Esophagus muscularis mucosa (tissue), 4 donors: ENCODE results near the gene TENT4B. TPM values are rescaled to one million over a fixed set of nuclear protein-coding genes. Genes with fewer than 3 reads are reported as not detected.

Experiments
- DNase-seq: peaks from one replicate; pipeline ENCODE4 v3.0.0-alpha.2; 2017; ENCODE audit errors: extremely low spot score
- H3K27ac ChIP-seq, 4 donors: fragments of 200-600 bp; sonication (generic); replicated peaks in 1 of 4; 1 replicate in 3 of 4; 2 replicates in 1 of 4; pipeline ENCODE4 v1.5.1; 2016 to 2019; ENCODE audit warnings: mild to moderate bottlenecking in 1 of 4
- H3K27me3 ChIP-seq, 4 donors: fragments of 200-600 bp; sonication (generic); one replicate each; pipeline versions ENCODE4 v1.5.1 to v1.6.0; 2016 to 2019
- H3K36me3 ChIP-seq, 4 donors: fragments of 200-600 bp; sonication (generic); one replicate each; pipeline ENCODE4 v1.5.1; 2016 to 2019
- H3K4me1 ChIP-seq, 4 donors: fragments of 200-600 bp; sonication (generic); one replicate each; pipeline ENCODE4 v1.5.1; 2016 to 2019
- H3K4me3 ChIP-seq, 4 donors: fragments of 200-600 bp; sonication (generic); 1 replicate in 2 of 4; 2 replicates in 2 of 4; pipeline ENCODE4 v1.5.1; 2016 to 2019; ENCODE audit warnings: mild to moderate bottlenecking in 4 of 4, moderate library complexity in 1 of 4
- H3K9me3 ChIP-seq, 4 donors: fragments of 200-600 bp; sonication (generic); 1 replicate in 3 of 4; 2 replicates in 1 of 4; pipeline ENCODE4 v1.5.1; 2016 to 2019
- CTCF ChIP-seq, 3 experiments: fragments of 200-600 bp in 2 of 3; fragments of 450-650 bp in 1 of 3; sonication (generic) in 2 of 3; IDR thresholded peaks; one replicate each; pipeline ENCODE4 v1.5.1; 2017 to 2019; ENCODE audit warnings: antibody characterized with exemption in 3 of 3, mild to moderate bottlenecking in 2 of 3, moderate library complexity in 1 of 3
- EP300 ChIP-seq: sonication (generic); formaldehyde crosslinking; IDR thresholded peaks from one replicate; pipeline ENCODE4 v1.6.1; 2017; ENCODE audit warnings: antibody characterized with exemption
- POLR2A ChIP-seq: fragments of 450-650 bp; IDR thresholded peaks from one replicate; pipeline ENCODE4 v1.6.1; 2017; ENCODE audit warnings: antibody characterized with exemption, moderate library complexity, mild to moderate bottlenecking, low read depth
- POLR2AphosphoS5 ChIP-seq, 2 donors: sonication (generic); formaldehyde crosslinking; IDR thresholded peaks; one replicate each; pipeline ENCODE4 v1.6.1; 2017; ENCODE audit warnings: antibody characterized with exemption in 2 of 2
- WGBS: methylation state at CpG from one replicate; pipeline ENCODE4 v1.1.5; 2018; 5-methylcytosine and 5-hydroxymethylcytosine counted together
- intact Hi-C: fragments of 100-400 bp; cut with DNase I; formaldehyde crosslinking; loops from one replicate; pipeline ENCODE4 v1.15.1; 2023
- total RNA-seq, 4 donors: library from RNA; depleted of rRNA; stranded (reverse); fragments of >200 nt; gene quantifications; one replicate each; pipeline versions ENCODE4 v1.1.0 to v1.2.1, GENCODE V29; 2016

TENT4B gene
- total RNA-seq, 4 donors from 2014 or later, result 9.9 to 18.3 (median 16.7) TPM

DNA sequence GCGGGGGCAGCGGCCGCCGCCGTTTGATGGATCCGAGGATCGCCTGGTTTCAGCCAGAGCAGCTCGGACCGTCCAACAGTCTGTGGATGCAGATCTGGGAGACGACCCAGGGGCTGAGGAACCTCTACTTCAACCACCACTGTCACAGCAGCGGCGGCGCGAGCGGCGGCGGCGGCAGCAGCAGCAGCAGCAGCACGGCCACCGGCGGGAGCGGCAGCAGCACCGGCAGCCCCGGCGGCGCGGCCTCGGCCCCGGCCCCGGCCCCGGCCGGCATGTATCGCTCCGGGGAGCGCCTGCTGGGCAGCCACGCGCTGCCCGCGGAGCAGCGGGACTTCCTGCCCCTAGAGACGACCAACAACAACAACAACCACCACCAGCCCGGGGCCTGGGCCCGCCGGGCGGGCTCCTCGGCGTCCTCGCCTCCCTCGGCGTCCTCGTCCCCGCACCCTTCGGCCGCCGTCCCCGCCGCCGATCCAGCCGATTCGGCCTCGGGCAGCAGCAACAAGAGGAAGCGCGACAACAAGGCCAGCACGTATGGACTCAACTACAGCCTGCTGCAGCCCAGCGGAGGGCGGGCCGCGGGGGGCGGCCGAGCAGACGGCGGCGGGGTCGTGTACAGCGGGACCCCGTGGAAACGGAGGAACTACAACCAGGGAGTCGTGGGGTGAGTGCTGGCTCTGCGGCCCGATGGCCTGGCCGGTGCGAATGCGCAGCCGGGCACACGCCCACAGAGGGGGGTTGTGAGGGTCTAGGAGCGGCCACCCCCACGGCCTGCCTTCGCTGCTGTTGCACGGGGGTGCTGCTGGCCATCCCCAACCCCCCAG is 702 bp downstream of the TENT4B start:
- WGBS, result 5% methylated on average over 5 of the region's 89 CpGs
- TF ChIP-seq CTCF (IDR thresholded peaks at IDR 0.05) (no peak), EP300 (no peak), POLR2AphosphoS5 (IDR thresholded peaks at IDR 0.05) (no peak), POLR2A (no peak)
- Histone ChIP-seq H3K4me1 (peaks cover 43 to 54% (median 50%) of the 10 kb centered on the region in 4 donors), H3K9me3 (no peaks in the 10 kb centered on the region), H3K36me3 (no peaks in the 10 kb centered on the region), H3K4me3 (peak overlapping the region; percentile 65 to 88 (median 72)), H3K27me3 (no peaks in the 10 kb centered on the region), H3K27ac (peak overlapping the region; percentile 90 to 96 (median 92))
- no peak for DNase-seq
- intact Hi-C loops, result loop anchor here (5.0 to 10.0 kb wide), 4 partner anchors 87 to 211 kb away; partner anchors contain the start of genes BRD7, CNEP1R1 and HEATR3

- Histone ChIP-seq H3K27ac (peak overlapping the region; percentile 90 to 96 (median 92)), H3K4me3 (peak overlapping the region; percentile 65 to 88 (median 72)), H3K36me3 (no peaks in the 10 kb centered on the region), H3K27me3 (no peaks in the 10 kb centered on the region), H3K4me1 (peaks cover 43 to 61% (median 57%) of the 10 kb centered on the region in 4 donors), H3K9me3 (no peaks in the 10 kb centered on the region)
- intact Hi-C loops, result loop anchor here (5.0 to 10.0 kb wide), 4 partner anchors 87 to 210 kb away; partner anchors contain the start of genes BRD7, CNEP1R1 and HEATR3
- no peak for TF ChIP-seq CTCF (IDR thresholded peaks at IDR 0.05)
- TF ChIP-seq POLR2AphosphoS5 (IDR thresholded peaks at IDR 0.05), result peak in 1 of 2 donors; percentile 44
- TF ChIP-seq POLR2A, result no peak
- TF ChIP-seq EP300, result no peak
- 17% methylated on average over 10 of the region's 10 CpGs for WGBS
- no peak for DNase-seq
Observed at GRCh38 chr16:50154420-50154950, 1.4 kb downstream of the TENT4B start.

GRCh38 chr16:50155925-50156324 is 2.8 kb downstream of the TENT4B start:
- intact Hi-C loops, result loop anchor here (10.0 kb wide), 2 partner anchors 179 to 209 kb away; partner anchors contain the start of gene BRD7
- Histone ChIP-seq H3K9me3 (no peaks in the 10 kb centered on the region), H3K36me3 (no peaks in the 10 kb centered on the region), H3K4me3 (peak overlapping the region; percentile 65 to 88 (median 72)), H3K27ac (peak overlapping the region; percentile 90 to 96 (median 92)), H3K4me1 (peaks cover 44 to 75% (median 71%) of the 10 kb centered on the region in 4 donors), H3K27me3 (no peaks in the 10 kb centered on the region)
- 39% methylated on average over 1 of the region's 1 CpG for WGBS
- no peak for DNase-seq
- TF ChIP-seq CTCF (IDR thresholded peaks at IDR 0.05), result no peak
- TF ChIP-seq POLR2A, result no peak
- TF ChIP-seq POLR2AphosphoS5 (IDR thresholded peaks at IDR 0.05), result no peak
- TF ChIP-seq EP300, result no peak

- H3K4me3 ChIP-seq, result peak overlapping the region in 2 of 4 donors; percentile 65 to 68
- intact Hi-C loops, result loop anchor here (10.0 kb wide), 2 partner anchors 178 to 208 kb away; partner anchors contain the start of gene BRD7
- WGBS, result 95% methylated on average over 6 of the region's 6 CpGs
Observed at GRCh38 chr16:50156590-50156989, 3.5 kb downstream of the TENT4B start.

More at GRCh38 chr16:50156590-50156989, 3.5 kb downstream of the TENT4B start:
- peaks cover 47 to 79% (median 78%) of the 10 kb centered on the region in 4 donors for H3K4me1 ChIP-seq
- TF ChIP-seq POLR2A (no peak), CTCF (IDR thresholded peaks at IDR 0.05) (no peak)
- peak overlapping the region in 3 of 4 donors; percentile 90 to 96 (median 92) for H3K27ac ChIP-seq
- H3K36me3 ChIP-seq, result no peaks in the 10 kb centered on the region
- no peak for DNase-seq
- H3K9me3 ChIP-seq, result no peaks in the 10 kb centered on the region
- no peaks in the 10 kb centered on the region for H3K27me3 ChIP-seq
